GM19438 (cell line): Measurements from ENCODE around the gene SKP1.
"Not testable (repeated sequence)": the region's sequence is repeated elsewhere in the genome, so short reads cannot be mapped to it uniquely, and the experiment has no call there.

Experiments
- ATAC-seq: cut with Tn5 transposase; IDR thresholded peaks from one replicate; pipeline ENCODE4 v1.9.1; 2021; ENCODE audit warnings: low read depth; ENCODE audit not compliant: unreplicated experiment

Gene SKP1

DNA sequence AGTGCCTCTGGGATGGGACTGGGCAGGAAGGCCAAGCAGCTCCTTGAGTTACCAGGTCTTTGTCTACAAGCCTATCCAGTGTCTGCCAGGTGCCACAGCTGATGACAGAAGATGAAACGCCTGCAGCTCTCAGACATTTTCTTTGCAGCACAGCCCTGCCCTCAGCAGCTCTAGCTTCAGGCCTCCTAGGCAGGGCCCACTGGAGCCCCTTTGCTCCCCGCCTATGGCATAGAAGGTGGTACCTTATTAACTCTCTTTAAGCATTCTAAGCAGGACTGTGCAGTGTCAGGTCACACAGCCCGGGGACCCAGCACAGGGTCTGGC is 1.3 kb upstream of the SKP1 start:
- ATAC-seq: no peak

DNA sequence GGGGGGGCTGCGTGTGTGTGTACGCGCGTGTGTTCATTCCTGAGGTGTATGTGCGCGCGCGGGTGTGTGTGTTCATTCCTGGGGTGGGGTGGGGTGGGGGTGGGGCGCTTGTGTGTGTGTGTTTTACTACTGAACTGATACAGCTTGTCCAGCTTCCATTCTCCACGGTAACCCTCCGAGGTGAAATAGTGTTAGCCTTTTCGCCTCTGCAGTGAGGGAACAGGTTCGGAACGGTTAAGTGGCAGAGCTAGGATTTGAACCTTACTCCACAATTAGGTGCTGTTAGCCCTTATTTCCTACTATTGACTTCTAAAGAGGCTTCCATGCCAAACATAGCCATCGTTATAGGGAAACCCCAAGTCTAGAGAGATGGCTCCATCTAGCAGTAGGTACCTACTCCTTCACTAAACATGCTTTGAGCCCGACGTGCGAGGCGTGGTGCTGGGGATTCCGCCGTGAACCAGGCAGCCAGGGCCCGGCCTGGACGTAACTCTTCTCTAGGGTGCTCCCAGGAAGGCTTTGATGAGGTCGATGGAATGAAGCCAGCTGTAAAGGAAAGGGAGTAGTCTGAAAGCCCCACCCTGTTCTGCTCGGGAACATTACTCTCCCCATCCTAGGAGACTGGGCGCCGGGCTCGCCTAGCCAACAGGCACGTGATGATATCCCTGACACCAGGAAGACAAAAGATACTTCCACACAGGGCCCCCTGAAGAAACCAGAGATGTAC is 782 bp upstream of the SKP1 start:
- no peak for ATAC-seq

DNA sequence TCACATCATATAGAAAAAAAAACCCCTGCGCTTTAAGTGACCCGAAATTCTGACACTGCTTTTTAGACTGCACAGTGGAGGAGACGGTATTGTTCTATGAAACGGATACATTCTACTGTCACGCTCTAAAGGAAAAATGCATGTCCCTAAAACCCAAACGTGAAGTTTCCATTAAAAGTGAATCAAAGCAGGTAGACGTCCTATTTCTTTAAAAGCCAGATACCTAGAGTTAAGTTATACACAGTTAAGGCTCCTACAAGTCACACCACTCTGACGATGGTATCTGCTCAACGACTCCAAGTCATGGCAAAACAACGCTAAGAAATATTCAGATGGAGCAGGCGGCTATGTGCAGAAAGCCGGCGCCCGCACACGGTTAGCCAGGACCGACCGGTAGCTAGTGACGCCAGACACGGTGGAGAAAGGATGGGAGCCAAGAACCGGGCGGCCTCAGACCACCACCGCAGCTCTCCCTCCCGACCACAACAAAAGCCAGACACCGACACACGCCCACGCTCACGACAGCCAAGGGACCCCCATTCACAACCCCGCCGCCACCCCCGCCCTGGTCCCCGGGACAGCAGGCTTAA is 734 bp downstream of the SKP1 start:
- ATAC-seq: peak; percentile 14

DNA sequence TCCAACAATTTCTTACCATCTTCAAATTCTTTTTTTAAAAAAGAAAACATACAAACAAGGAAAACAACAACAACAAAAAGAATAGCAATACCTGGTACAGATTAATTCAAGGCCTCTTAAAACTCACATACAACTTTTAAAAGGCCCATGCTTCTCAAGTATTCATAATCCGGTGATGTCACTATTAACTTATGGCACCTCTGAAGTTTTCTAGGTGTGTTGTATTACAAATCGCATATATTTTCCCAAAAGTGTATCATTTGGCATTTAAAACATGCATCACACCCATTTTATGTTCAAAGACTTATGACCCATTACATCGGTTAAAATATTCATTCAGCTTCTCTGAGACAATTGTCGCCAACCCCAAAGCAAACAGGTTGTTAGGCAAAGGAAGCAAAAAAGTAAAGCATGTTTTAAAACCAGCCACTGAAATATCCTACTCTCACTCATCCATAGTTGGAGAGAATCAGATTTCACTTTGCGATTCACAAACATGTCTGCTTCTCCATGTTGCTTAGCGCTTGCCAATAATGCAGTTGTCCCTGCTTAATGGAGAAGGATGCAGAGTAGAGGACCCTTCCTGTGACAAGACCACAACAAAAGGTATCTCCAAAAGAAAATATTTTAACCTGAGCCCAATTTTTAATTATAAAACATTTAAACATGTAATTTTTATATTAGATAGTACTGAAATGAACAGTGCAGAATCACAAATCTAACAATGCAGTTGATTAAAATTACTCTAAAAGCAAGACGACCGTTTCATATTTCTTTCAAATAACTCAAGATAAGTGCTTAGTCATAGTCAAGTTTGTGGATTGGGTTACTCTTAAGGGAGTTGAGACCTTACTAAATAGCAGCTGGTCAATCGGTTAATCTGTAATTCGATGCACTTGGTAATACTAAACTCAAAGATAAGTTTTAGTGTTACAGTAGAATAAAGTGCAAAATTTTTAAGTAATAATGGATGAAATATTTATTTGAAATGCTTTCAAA is 1.6 kb downstream of the SKP1 start:
- ATAC-seq: no peak

DNA sequence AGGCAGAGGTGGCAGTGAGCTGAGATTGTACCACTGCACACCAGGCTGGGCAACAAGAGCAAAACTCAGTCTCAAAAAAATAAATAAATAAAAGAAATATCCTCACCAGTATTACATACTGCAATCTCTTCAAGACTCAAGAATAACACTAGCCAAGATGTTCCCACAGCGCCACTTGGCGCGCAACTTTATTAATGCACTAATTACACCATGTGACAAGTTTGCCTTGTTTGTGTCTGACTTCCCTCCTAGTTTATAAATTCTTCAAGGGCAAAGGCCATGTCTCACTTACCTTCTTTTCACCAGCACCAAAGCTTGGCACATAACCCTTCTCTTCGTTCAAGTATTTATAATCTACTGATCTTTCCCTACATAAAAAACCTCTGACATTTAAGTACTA is 4.8 kb downstream of the SKP1 start:
- no peak for ATAC-seq

DNA sequence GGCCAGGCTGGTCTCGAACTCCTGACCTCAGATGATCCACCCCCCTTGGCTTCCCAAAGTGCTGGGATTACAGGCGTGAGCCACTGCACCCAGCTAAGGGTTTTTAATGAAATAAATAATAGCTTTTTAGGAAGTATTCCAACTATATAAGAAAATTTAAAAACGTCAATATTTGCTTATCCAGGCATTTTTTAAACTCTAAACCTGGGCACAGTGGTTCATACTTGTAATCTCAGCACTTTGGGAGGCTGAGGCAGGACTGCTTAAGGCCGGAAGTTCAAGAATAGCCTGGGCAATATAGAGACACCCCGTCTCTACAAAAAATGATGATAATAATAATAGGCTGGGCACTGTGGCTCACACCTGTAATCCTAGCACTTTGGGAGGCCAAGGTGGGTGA is 14.2 kb downstream of the SKP1 start:
- ATAC-seq: no peak

DNA sequence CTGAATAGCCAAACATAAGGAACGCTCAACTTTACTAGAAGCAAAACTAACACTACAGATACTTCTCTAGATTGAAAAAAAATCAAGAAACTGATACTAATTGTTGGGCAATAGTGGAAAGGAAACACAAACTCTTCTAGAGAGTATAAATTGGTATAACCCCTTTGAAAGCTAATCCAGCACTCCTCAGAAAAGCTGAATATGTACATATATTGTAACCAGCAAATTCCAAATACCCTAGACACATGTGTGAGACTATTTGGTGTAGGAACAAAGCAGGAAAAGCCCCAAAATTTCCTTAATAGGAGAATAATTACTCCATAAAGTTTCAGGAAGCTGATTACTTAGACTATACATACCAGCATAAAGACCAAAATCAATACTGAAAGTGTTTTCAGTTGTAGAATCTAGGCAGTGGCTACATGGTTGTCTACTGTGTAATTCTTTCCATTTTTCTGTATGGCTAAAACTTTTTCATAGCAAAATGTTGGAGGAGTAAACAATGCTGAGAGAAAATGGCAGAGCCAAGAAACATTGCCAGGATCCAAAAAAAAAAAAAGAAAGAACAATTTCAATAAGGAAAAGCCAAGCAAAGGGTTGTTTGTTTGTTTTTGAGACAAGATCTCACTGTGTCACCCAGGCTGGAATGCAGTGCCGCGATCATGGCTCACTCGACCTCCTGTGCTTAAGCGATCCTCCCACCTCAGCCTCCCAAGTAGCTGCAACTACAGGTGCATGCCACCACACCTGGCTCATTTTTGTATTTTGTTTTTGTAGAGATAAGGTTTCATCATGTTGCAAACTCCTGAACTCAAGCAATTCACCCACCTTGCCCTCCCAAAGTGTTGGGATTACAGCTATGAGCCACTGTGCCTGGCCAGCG is 15.0 kb downstream of the SKP1 start:
- no peak for ATAC-seq

DNA sequence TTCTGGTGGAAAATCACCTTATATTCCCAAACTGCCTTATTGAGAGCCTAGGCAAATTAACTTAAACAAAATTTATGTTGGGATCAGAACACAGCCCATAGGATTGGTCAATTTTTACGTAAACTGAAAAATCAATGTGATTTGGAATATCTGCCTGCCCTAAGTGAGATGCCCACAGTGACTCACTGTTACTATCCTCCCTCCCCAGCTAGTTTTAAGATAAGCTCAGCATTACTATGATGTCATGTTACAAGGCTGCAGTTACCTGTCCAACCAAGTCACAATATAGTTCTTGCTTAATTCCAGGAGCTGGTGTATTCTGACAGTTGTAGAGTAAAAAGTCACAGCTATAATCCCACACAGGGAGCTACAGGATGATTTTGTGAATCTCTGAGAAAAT is 23.1 kb downstream of the SKP1 start:
- ATAC-seq: no peak

DNA sequence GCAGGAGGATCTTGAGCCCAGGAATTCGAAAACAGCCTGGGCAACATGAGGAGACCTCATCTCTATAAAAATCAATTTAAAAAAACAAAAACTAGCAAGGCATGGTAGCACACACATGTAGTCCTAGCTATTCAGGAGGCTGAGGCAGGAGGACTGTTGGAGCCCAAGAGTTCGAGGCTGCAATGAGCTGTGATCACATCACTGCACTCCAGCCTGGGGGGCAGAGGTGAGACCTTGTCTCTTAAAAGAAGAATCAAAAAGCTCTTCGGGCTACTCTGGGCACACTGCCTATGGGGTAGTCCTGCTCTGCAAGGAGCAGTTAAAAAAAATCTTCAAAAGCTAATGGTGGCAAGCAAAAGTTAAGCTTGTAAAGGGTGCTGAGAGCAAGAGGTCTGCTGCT is 23.5 kb downstream of the SKP1 start:
- no peak for ATAC-seq

DNA sequence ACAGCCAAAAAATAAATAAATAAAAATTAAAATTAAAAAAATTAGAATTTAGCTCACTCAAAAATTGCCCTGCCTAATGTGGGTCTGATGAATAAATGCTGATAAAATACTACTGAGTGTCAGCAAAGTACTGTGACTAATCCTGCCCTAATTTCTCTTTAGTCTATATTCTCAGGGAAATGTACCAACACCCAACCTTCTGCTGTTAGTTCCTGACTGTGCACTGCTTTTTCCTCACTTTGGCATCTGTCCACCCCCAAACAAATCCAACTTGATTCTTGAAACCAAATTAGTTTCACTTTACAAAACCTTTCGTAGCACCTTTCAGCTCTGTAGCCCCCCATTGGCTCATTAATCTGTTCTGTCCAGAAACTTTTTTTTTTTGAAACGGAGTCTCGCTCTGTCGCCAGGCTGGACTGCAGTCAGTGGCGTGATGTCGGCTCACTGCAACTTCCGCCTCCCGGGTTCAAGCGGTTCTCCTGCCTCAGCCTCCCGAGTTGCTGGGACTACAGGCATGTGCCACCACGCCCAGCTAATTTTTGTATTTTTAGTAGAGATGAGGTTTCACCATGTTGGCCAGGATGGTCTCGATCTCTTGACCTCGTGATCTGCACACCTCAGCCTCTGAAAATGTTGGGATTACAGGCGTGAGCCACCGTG is 24.4 kb downstream of the SKP1 start:
- not testable (repeated sequence) for ATAC-seq

DNA sequence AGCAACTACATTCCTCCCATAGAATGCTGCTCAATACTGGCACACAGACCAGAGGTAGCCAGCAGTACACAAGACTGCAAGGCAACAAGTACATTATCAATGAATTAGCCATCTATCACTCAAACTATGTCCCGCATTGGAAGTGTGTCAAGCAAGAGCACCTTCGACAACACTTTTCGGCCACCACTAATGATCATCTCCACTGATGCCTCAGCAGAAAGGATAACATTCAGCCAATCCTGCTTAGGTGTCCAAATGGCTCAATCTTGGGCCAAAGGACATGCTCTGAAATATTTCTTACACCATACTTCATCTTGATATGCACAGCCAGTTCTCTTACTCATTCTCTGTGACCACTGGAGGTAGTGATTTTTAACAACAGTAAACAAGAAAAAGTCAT is 25.0 kb downstream of the SKP1 start:
- no peak for ATAC-seq

DNA sequence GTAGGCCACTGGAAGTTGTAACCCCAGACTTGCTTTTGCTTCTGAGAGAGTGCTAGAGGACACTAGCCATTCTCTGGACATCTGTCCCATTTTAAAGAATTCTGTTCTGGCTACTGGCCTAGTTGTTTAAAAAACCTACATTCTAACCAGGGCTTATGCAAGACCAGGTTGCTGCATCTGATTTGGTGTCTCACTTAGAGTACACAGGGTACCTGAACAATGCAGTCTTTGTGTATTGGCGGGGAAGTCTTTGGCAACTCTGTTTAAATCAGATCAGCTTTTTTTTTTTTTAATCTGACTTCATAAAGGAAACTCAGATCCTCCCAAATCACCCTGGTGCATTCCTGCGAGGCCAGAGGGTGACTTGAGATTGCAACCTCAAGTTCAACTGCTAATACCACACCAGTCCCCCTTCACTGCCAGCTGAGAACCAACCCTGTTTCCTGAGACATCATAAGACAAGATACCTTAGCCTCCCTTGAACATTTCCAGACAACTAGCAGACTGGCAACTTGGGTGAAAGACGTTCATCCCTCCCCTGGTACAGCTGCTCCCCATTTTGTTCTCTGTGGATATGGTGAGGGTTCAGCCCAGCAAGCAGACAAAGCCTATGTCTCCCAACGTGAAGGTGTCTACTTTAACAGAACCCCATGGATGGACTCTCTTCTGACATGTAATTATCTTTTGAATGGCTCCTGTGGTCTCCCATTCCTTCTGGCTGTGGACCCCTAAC is 27.0 kb downstream of the SKP1 start:
- ATAC-seq: no peak

DNA sequence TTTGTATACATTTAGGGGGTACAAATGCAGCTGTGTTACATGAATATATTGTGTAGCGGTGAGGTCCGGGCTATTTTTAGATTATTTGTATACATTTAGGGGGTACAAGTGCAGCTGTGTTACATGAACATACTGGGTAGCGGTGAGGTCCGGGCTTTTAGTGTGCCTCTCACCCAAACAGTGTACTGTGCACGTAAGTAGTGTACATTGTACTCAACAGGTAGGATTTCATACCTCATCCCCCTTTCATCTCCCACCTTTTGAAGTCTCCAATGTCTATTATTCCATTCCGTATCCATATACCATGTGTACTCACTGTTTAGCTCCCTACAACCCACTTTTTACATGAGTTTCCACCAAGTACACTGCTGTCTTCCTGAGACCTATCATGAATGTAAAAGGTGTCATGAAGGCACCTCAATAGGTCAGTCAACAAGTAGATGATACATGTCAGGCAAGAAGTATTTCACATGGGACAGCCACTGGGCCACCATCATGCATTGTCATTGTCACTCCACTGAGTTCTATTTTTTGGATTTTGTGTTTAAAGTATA is 27.7 kb downstream of the SKP1 start:
- ATAC-seq: no peak

DNA sequence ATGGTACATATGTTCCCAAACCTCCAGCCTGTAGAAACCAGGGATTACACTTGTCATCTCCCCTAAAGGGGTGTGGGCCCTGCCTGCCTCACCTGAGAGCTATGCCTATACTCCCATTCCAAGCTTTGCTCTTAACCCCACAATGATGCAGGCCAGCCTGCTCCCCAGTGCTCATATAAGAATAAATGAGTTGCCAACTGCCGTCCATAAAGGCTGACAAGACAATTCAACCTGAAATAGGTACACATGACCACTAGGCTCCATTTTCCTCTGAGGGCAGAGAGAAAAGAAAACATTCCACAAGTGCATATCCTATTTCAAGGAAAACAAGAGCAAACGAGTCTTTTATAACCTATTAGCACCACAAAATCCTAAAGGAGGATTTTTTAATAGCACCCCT is 28.4 kb downstream of the SKP1 start:
- ATAC-seq: no peak

DNA sequence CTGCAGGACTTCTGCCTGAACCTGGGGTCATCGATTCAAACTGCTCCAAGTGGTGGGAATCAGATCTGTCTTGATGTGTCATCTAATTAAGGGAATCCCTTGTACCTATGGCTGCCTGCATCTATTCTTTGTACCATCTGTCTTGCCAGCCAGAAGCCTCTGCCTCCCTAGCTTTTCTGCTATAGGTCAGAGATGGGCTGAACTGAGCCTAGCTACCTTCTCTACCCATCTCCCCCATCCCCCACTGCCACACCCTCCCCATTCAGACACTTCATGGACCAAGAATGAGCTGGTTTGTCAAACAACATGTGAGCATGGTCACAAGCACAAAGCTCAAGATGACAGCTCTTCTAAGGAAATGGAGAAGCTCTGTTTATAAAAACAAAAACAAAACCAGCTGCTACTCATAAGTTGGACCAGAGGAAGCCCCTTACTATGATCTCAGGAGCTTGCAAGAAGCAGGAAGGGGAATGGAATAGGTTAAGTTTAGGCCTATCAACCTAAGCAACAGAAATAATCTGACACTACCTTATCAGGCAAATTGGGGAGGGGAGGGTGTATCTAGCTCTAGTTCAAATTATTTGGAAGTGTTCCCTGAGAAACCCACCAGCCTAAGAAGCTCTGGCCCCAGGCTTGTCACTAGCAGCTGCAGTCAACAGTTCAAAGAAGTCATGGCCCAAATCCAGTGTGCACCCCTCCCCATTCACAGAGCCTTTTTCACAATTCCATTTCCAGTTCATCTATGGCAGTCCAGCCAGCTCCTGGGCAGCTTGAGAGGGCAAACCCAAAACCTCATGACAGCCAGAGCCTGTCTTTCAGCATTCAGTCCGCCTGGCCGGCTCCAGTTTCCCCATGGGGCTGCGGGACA is 29.9 kb downstream of the SKP1 start:
- no peak for ATAC-seq

DNA sequence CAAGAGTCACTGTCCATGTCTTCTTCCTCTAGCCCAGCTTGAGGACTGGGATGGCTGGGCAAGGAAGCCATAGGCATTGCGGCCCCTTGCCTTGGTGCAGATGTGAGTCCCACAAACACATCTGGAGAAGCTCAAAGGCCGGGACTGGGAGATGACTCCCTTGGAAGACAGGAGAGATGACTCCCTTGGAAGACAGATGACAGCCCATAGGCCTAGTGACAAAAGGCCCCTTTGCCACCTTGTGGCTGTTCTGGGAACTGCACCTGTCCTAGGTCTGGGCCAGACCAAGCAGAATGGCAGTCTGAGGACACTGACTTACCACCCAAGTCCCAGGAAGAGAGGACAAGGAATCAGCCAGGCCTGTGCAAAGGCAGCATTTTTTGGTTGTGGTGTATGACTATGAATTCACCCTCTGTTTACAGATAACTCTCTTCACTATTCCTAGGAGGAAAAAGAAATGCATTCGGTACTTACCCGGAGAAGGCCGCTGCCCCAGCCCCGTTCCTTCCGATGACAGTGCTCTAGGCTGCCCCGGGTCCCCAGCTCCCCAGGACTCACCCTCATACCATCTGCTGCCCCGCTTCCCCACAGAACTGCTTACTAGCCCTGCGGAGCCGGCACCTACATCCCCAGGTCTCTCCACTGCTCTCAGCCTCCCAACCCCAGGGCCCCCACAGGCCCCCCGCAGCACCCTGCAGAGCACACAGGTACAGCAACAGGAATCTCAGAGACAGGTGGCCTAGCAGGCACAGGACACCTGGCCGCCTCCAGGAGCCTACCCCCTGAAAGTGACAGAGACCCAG is 30.8 kb downstream of the SKP1 start:
- peak; percentile 81 for ATAC-seq

DNA sequence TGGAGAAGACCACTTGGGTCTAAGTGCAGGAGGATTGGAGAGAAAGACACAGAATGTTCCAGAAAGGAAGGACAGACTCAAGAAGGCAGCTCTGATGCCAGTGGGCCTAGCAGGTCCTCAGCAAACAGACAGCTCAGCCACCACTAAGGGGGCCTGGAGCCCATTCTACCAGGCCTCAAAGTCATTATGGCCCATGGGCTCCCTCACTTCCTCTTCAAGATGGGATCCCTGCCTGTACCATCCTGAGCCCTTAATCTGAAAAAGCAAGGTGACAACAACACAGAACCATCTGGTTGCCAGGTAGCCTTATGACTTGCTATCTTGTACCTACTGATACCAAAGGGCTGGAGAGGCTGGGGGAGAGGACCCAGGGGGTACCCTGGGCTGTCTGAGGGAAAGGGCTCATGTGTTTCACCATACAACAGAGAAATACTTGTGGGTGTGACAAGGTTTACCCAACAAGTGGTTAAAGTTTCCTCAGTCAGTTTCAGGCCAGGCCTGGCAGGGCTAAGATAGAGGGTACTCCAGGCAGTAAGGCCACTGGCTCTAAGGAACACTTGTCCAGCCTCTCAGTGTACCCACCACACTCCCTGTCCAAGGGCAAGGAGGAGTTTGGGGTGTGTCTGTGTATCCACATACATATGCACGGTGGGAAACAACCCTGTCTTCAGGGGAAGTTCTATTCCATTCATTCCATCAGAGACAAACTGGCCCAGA is 31.6 kb downstream of the SKP1 start:
- no peak for ATAC-seq
